ENCODE measurements around the gene ZDHHC16. TPM values are rescaled to one million over a fixed set of nuclear protein-coding genes. Genes with fewer than 3 reads are reported as not detected.

The ZDHHC16 gene
- total RNA-seq, 2 experiments from 2014 or later, result 42.5 to 43.6 TPM

Other genes with a start within 250 kb of the ZDHHC16 start
- gene ARHGAP19, start 153.5 kb upstream of the ZDHHC16 start, total RNA-seq, result 10 to 100 TPM; 53.2 to 54.2 TPM
- gene FRAT1, start 126.9 kb upstream of the ZDHHC16 start, total RNA-seq, result 1 to 10 TPM; 2.1 TPM
- gene FRAT2, start 111.4 kb upstream of the ZDHHC16 start, total RNA-seq, result 1 to 10 TPM; 5.1 to 5.3 TPM
- gene RRP12, start 44.8 kb upstream of the ZDHHC16 start, total RNA-seq, result 10 to 100 TPM; 40.4 to 41.8 TPM
- 1,000 to 10,000 TPM; 1,430 to 1,457 TPM for gene PGAM1, start 20.0 kb upstream of the ZDHHC16 start, total RNA-seq
- 10 to 100 TPM; 69.0 to 75.1 TPM for gene EXOSC1, start 169 bp upstream of the ZDHHC16 start, total RNA-seq
- gene MMS19, start 52.2 kb downstream of the ZDHHC16 start, total RNA-seq, result 10 to 100 TPM; 84.7 to 86.8 TPM
- 1 to 10 TPM; 1.6 to 2.6 TPM for gene UBTD1, start 52.7 kb downstream of the ZDHHC16 start, total RNA-seq
- not detected for gene ANKRD2, start 126.6 kb downstream of the ZDHHC16 start, total RNA-seq
- gene HOGA1, start 138.2 kb downstream of the ZDHHC16 start, total RNA-seq, result not detected
- not detected for gene C10orf62, start 143.5 kb downstream of the ZDHHC16 start, total RNA-seq
- gene MORN4, start 187.3 kb downstream of the ZDHHC16 start, total RNA-seq, result 1 to 10 TPM; 5.3 to 6.5 TPM
- 10 to 100 TPM; 13.1 to 13.2 TPM for gene PI4K2A, start 194.5 kb downstream of the ZDHHC16 start, total RNA-seq
- gene AVPI1, start 241.1 kb downstream of the ZDHHC16 start, total RNA-seq, result 1 to 10 TPM; 1.7 to 2.1 TPM

Data from activated CD4-positive, alpha-beta memory T cell treated with anti-CD3 and anti-CD28 coated beads for 36 hours (primary cell).